SKM-1 (cell line): ENCODE measurements around the gene KISS1R.

Experiments used
- DNase-seq: peaks from one replicate; lab custom pipeline; 2025; ENCODE audit not compliant: unreplicated experiment; lab: John Stamatoyannopoulos, UW

The KISS1R gene

GRCh38 chr19:919199-920050, 2.3 kb downstream of the KISS1R start:
- DNase-seq = no peak

DNA sequence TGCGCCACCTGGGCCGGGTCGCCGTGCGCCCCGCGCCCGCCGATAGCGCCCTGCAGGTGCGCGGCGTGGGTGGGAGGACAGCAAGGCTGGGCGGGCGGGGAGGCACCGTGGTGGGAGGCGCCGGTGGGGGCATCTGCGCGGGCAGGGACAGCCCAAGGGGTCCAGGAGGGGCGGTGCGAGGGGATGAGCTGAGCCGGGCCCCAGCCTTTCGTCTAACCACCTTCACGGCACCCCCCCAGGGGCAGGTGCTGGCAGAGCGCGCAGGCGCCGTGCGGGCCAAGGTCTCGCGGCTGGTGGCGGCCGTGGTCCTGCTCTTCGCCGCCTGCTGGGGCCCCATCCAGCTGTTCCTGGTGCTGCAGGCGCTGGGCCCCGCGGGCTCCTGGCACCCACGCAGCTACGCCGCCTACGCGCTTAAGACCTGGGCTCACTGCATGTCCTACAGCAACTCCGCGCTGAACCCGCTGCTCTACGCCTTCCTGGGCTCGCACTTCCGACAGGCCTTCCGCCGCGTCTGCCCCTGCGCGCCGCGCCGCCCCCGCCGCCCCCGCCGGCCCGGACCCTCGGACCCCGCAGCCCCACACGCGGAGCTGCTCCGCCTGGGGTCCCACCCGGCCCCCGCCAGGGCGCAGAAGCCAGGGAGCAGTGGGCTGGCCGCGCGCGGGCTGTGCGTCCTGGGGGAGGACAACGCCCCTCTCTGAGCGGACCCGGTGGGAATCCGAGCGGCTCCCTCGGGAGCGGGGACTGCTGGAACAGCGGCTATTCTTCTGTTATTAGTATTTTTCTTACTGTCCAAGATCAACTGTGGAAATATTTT, 3.1 kb downstream of the KISS1R start:
- no peak for DNase-seq

- no peak for DNase-seq
Measured at GRCh38 chr19:924553-925086, 7.5 kb downstream of the KISS1R start.

GRCh38 chr19:925087-925525, 8.0 kb downstream of the KISS1R start:
- DNase-seq = no peak

- peak; percentile 77 for DNase-seq
Measured at GRCh38 chr19:925526-926322, 8.6 kb downstream of the KISS1R start, which contains the start of gene ARID3A. Gene ARID3A (plus strand): TSS chr19:926035. CDS start chr19:929529, 3,494 bp downstream.

GRCh38 chr19:926323-926588, 9.1 kb downstream of the KISS1R start:
- no peak for DNase-seq

GRCh38 chr19:926589-927350, 9.6 kb downstream of the KISS1R start:
- DNase-seq = peak; percentile 94

DNA sequence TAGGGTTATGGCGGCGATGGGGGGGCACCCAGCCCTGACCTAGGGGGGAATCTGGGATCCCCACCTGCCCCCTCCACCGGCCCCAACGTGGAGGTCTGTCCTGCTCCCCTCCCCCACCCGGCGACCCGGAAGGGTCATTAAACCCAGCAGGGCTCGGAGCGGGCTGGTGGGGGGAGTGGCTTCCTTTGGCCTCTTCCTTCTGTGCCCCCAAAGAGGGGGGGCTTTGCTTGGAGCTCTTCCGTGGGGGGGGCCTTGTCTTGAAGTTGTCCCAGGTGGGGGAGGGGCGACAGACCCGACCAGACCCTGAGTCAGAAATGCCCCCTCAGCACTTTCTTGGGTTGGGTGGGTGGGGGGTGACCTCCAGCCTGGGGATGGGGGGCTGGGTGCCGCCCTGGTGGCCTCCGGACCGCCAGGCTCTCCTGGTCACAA, 10.2 kb downstream of the KISS1R start:
- no peak for DNase-seq

DNA sequence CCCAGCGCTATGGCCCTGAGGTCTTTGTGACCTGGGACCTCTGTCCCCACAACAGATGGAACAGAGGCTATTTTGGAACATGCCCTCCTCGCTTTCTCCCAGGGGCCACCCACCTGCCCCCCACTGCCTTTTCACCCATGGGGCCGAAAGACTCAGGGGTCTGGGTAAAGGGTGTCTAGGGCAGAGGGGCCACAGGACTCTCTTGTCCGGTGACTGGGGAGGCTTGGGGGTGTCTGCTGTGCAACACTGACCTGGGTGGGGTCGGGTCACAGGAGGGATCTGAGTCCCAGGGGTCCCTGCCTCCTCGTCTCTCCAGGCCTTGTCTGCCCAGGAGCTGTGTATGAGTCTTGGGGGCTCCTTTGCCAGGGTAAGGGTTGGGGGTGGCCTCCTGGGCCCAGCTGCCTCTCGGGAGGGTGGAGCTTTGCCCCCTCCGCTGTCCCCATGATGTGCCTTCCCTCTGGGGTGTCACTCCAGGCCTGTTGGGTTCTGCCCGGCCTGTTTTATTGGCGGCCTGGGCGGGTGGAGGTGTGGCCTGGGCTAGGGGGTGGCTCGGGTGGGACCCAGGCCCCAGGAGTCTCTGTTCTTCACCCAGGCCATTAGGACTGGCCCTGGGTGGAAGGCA, 10.8 kb downstream of the KISS1R start:
- no peak for DNase-seq

DNA sequence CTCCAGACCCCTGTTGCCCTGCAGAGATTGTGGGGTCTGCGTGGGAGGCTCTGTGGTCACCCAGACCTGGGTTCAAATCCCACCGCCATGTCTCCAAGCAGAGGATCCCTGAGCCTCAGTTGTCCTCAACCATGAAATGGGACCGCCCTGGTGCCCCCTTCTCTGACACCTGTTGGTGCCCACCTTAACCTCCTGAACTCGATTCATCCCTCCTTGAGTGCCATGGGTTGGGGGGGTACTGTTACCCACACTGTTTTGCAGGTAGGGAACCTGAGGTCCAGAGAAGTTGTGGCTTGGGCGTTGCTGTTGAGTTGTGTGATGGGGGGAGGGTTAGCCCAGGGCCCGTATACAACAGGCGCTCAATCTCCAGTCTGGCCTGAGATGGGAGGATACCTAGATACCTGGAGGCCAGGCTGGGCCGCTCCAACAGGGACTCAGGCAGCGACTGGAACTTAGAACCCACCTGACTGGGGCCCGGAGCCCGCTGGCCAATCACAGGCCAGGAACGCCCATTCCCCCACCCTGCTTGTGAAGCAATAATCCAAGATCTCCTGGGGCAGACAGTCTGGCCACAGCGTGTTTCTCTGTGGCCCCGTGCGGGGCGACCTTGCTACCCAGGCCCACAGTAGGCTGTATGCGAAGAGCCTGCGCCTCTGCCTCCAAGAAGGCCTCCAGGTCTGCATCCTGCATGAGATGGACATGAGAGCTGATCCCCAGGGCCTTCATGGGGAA, 11.5 kb downstream of the KISS1R start:
- no peak for DNase-seq

DNA sequence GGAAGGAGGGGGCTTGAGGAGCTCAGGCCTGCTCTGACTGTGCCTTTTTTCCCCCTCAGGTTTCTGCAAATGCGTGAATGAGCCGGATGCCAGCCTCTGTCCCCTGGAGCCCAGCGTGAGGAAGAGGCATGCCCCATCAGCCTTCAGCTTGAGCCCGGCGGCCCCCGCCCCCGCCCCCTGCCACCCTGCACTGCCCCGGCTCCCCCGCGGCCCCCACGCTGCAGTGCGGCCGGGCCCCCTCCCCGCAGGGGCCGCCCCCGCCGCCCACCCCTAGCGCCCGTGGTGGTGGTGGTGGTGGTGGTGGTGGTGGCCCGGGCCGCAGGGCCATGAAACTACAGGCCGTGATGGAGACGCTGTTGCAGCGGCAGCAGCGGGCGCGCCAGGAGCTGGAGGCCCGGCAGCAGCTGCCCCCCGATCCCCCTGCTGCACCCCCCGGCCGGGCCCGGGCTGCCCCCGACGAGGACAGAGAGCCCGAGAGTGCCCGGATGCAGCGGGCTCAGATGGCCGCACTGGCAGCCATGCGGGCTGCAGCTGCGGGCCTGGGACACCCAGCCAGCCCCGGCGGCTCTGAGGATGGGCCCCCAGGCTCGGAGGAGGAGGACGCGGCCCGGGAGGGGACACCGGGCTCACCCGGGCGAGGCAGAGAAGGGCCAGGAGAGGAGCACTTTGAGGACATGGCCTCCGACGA, 12.2 kb downstream of the KISS1R start:
- no peak for DNase-seq

DNA sequence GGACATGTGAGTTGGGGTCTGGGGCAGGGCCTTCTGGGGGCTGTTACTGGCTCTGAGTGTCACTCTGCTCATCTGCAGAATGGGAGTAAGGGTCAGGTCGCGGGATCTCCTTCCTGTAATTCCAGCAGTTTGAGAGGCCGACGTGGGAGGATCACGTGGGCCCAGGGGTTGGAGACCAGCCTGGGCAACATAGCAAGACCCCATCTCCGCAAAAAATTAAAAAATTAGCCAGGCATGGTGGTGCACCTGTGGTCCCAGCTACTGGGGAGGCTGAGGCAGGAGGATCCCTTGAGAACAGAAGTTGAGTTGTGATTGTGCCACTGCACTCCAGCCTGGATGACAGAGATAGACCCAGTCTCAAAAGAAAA, 12.7 kb downstream of the KISS1R start:
- DNase-seq = no peak

DNA sequence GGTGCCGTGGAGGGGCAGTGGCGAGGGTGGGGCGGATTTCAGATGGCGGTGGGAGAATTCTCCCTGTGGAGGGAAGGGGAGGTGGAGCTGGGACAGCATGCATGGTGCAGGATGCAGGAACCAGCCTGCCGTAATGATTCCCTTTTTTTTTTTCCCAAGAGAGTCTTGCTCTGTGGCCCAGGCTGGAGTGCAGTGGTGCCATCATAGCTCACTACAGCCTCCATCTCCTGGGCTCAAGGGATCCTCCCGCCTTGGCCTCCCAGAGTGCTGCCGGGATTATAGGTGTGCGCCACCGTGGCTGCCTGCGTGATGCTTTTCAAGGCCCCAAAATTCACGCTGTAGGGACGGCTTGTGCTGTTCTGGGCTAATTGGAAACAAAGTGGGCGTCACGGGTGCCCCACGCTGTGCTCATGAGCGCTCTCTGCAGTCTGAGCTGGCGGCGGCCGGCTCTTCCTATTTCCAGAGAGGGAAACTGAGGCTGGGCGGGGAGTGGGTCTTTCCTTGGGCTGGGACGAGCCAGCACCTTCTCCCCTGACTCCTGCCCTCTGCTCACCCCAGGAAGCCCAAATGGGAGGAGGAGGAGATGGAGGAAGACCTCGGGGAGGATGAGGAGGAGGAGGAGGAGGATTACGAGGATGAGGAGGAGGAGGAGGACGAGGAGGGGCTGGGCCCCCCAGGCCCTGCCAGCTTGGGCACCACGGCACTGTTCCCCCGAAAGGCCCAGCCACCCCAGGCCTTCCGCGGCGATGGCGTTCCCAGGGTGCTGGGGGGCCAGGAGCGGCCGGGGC, 14.9 kb downstream of the KISS1R start:
- DNase-seq = no peak

GRCh38 chr19:932648-933552, 15.8 kb downstream of the KISS1R start:
- DNase-seq = no peak

GRCh38 chr19:933553-933882, 16.4 kb downstream of the KISS1R start:
- no peak for DNase-seq

GRCh38 chr19:934197-934840, 17.2 kb downstream of the KISS1R start:
- no peak for DNase-seq
